ENCODE data around the gene SOX18. TPM values are rescaled to one million over a fixed set of nuclear protein-coding genes. Genes with fewer than 3 reads are reported as not detected.

SOX18 gene
- total and polyA plus RNA-seq, 2 of the 13 experiments (the other 11 are each of a cell fraction or from before 2014, with no cell fraction given): 1.6 to 1.9 TPM

DNA sequence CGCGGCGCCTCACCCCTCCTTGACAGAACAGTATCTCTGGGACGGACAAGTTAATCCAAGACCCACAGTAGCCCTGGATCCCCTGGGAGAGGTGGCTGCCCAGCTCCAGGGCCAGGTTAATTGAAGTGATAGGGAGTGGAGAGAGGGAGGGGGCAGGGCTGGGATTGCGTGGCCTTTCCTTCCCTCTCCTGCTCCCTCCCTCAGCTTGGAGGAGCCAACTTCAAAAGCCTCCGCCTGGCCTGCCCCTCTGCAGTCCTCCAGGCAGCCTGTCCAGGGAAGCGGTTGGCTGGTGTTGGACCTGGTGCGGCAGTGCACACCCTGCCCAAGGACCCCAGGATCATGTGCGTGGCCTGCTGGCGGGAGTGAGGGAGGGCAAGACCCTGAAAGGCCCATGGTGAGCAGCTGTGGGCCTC is 13.5 kb downstream of the SOX18 start, which contains the start of gene C20orf204 (continued):
- TF ChIP-seq ZNF296 (CRISPR knock-in tag; conservative IDR thresholded peaks at IDR 0.05): peak; percentile 90; the same call in 1 of the 2 replicates
- peak; percentile 58 for TF ChIP-seq KDM6A (CRISPR knock-in tag; IDR thresholded peaks at IDR 0.05; ENCODE audit: low read depth)
- TF ChIP-seq SIX4 (CRISPR knock-in tag; IDR thresholded peaks at IDR 0.05): no peak; the same call in 1 of the 2 replicates
- TF ChIP-seq RNF2 (conservative IDR thresholded peaks at IDR 0.05; ENCODE audit: low read depth): no peak; the same call in 1 of the 2 replicates
- no peak for TF ChIP-seq ZNF670 (CRISPR knock-in tag; IDR thresholded peaks at IDR 0.05; ENCODE audit: borderline replicate concordance)
- no peak for TF ChIP-seq FLYWCH1 (CRISPR knock-in tag; IDR thresholded peaks at IDR 0.05)
- TF ChIP-seq, protein P1, sequence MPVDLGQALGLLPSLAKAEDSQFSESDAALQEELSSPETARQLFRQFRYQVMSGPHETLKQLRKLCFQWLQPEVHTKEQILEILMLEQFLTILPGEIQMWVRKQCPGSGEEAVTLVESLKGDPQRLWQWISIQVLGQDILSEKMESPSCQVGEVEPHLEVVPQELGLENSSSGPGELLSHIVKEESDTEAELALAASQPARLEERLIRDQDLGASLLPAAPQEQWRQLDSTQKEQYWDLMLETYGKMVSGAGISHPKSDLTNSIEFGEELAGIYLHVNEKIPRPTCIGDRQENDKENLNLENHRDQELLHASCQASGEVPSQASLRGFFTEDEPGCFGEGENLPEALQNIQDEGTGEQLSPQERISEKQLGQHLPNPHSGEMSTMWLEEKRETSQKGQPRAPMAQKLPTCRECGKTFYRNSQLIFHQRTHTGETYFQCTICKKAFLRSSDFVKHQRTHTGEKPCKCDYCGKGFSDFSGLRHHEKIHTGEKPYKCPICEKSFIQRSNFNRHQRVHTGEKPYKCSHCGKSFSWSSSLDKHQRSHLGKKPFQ (CRISPR knock-in tag; IDR thresholded peaks at IDR 0.05; ENCODE audit: insufficient replicate concordance): peak; percentile 84
- peak; percentile 94 for TF ChIP-seq TCF7 (IDR thresholded peaks at IDR 0.05; ENCODE audit: low read depth)
- no peak for TF ChIP-seq U2AF2 (IDR thresholded peaks at IDR 0.05; ENCODE audit: low read depth, low read length)
- TF ChIP-seq ZNF557 (CRISPR knock-in tag; IDR thresholded peaks at IDR 0.05): 0 out of 2 replicates have a peak, but pooled peaks have one; percentile 36
- no peak for TF ChIP-seq RFX3 (CRISPR knock-in tag; IDR thresholded peaks at IDR 0.05)
- TF ChIP-seq GATA4 (IDR thresholded peaks at IDR 0.05; ENCODE audit: borderline replicate concordance, low read depth): peak; percentile 63; the same call in 1 of the 2 replicates
- peak; percentile 44; the same call in 1 of the 2 replicates for TF ChIP-seq ZNF143 (CRISPR knock-in tag; IDR thresholded peaks at IDR 0.05)
- no peak for TF ChIP-seq ZMYM2 (CRISPR knock-in tag; IDR thresholded peaks at IDR 0.05)
- no peak; the same call in 1 of the 2 replicates for TF ChIP-seq RFX1 (IDR thresholded peaks at IDR 0.05)
- TF ChIP-seq, protein P2, sequence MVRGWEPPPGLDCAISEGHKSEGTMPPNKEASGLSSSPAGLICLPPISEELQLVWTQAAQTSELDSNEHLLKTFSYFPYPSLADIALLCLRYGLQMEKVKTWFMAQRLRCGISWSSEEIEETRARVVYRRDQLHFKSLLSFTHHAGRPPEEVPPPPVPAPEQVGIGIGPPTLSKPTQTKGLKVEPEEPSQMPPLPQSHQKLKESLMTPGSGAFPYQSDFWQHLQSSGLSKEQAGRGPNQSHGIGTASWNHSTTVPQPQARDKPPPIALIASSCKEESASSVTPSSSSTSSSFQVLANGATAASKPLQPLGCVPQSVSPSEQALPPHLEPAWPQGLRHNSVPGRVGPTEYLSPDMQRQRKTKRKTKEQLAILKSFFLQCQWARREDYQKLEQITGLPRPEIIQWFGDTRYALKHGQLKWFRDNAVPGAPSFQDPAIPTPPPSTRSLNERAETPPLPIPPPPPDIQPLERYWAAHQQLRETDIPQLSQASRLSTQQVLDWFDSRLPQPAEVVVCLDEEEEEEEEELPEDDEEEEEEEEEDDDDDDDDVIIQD (CRISPR knock-in tag; IDR thresholded peaks at IDR 0.05; ENCODE audit: low read depth): 0 out of 2 replicates have a peak, but pooled peaks have one; percentile 36
- no peak for TF ChIP-seq CEBPB (IDR thresholded peaks at IDR 0.05; ENCODE audit: borderline replicate concordance, low read depth, low read length)
- TF ChIP-seq NR2C2 (CRISPR knock-in tag; IDR thresholded peaks at IDR 0.05; ENCODE audit: borderline replicate concordance): no peak
- no peak for TF ChIP-seq ZFYVE20 (CRISPR knock-in tag; IDR thresholded peaks at IDR 0.05; ENCODE audit: borderline replicate concordance, low read depth)
- TF ChIP-seq, protein P3, sequence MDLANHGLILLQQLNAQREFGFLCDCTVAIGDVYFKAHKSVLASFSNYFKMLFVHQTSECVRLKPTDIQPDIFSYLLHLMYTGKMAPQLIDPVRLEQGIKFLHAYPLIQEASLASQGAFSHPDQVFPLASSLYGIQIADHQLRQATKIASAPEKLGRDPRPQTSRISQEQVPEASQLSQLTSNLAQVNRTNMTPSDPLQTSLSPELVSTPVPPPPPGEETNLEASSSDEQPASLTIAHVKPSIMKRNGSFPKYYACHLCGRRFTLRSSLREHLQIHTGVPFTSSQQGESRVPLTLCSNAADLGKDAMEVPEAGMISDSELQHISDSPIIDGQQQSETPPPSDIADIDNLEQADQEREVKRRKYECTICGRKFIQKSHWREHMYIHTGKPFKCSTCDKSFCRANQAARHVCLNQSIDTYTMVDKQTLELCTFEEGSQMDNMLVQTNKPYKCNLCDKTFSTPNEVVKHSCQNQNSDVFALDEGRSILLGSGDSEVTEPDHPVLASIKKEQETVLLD (CRISPR knock-in tag; IDR thresholded peaks at IDR 0.05; ENCODE audit: low read depth): peak; percentile 83
- no peak for TF ChIP-seq SNRNP70 (IDR thresholded peaks at IDR 0.05; ENCODE audit: low read depth, low read length)
- TF ChIP-seq, protein P4, sequence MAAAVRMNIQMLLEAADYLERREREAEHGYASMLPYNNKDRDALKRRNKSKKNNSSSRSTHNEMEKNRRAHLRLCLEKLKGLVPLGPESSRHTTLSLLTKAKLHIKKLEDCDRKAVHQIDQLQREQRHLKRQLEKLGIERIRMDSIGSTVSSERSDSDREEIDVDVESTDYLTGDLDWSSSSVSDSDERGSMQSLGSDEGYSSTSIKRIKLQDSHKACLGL (CRISPR knock-in tag; IDR thresholded peaks at IDR 0.05): peak; percentile 62; the same call in 1 of the 2 replicates
- TF ChIP-seq RBM39 (IDR thresholded peaks at IDR 0.05; ENCODE audit: low read depth, low read length, poor library complexity, severe bottlenecking): peak; percentile 85

All from HepG2 (cell line).